ENCODE data around the gene ARID4B. TPM values are rescaled to one million over a fixed set of nuclear protein-coding genes. Genes with fewer than 3 reads are reported as not detected.
A peak's percentile ranks its signal among the peaks of the same experiment; 100 is the strongest.

The ARID4B gene
- total and polyA plus RNA-seq, 2 of the 13 experiments (the other 11 are each of a cell fraction or from before 2014, with no cell fraction given): 9.7 to 24.6 TPM

- TF ChIP-seq ZNF512 (CRISPR knock-in tag; IDR thresholded peaks at IDR 0.05) (no peak), ZNF547 (CRISPR knock-in tag; IDR thresholded peaks at IDR 0.05) (no peak), ZBTB37 (CRISPR knock-in tag; IDR thresholded peaks at IDR 0.05) (peak; percentile 88), CREBL2 (CRISPR knock-in tag; IDR thresholded peaks at IDR 0.05; ENCODE audit: borderline replicate concordance) (no peak), ETV6 (CRISPR knock-in tag; conservative IDR thresholded peaks at IDR 0.05) (no peak), ZSCAN25 (CRISPR knock-in tag; IDR thresholded peaks at IDR 0.05) (no peak), PLRG1 (conservative IDR thresholded peaks at IDR 0.05) (no peak), NFAT5 (CRISPR knock-in tag; IDR thresholded peaks at IDR 0.05) (no peak), CCDC6 (CRISPR knock-in tag; IDR thresholded peaks at IDR 0.05) (no peak), ZNF576 (CRISPR knock-in tag; IDR thresholded peaks at IDR 0.05) (no peak), ZNF598 (CRISPR knock-in tag; IDR thresholded peaks at IDR 0.05; ENCODE audit: borderline replicate concordance) (no peak), ZNF749 (CRISPR knock-in tag; IDR thresholded peaks at IDR 0.05; ENCODE audit: borderline replicate concordance) (no peak), ZNF121 (CRISPR knock-in tag; IDR thresholded peaks at IDR 0.05) (peak; percentile 75), CBX2 (IDR thresholded peaks at IDR 0.05; ENCODE audit: low read depth, low read length) (no peak), CBX2 (CRISPR knock-in tag; IDR thresholded peaks at IDR 0.05; ENCODE audit: low read depth) (no peak), CC2D1A (CRISPR knock-in tag; IDR thresholded peaks at IDR 0.05) (no peak), HNRNPL (IDR thresholded peaks at IDR 0.05; ENCODE audit: low read depth, low read length) (no peak), ZNF18 (CRISPR knock-in tag; IDR thresholded peaks at IDR 0.05; ENCODE audit: insufficient replicate concordance) (no peak), ZNF382 (CRISPR knock-in tag; IDR thresholded peaks at IDR 0.05; ENCODE audit: borderline replicate concordance) (no peak), THAP11 (CRISPR knock-in tag; IDR thresholded peaks at IDR 0.05) (peak; percentile 49; the same call in 1 of the 2 replicates), REL (CRISPR knock-in tag; conservative IDR thresholded peaks at IDR 0.05) (no peak)
Measured at GRCh38 chr1:235295902-235296350, 32.1 kb downstream of the ARID4B start (continued).

Data from HepG2 (cell line).